NCI-H524 (cell line): ENCODE data around the gene MS4A14.
A peak's percentile ranks its signal among the peaks of the same experiment; 100 is the strongest.
"Not testable (repeated sequence)": the region's sequence is repeated elsewhere in the genome, so short reads cannot be mapped to it uniquely, and the experiment has no call there.

Source experiments
- DNase-seq, 2 experiments: peaks; one replicate each; lab custom pipeline; 2025; lab: John Stamatoyannopoulos, UW

The MS4A14 gene, protein sequence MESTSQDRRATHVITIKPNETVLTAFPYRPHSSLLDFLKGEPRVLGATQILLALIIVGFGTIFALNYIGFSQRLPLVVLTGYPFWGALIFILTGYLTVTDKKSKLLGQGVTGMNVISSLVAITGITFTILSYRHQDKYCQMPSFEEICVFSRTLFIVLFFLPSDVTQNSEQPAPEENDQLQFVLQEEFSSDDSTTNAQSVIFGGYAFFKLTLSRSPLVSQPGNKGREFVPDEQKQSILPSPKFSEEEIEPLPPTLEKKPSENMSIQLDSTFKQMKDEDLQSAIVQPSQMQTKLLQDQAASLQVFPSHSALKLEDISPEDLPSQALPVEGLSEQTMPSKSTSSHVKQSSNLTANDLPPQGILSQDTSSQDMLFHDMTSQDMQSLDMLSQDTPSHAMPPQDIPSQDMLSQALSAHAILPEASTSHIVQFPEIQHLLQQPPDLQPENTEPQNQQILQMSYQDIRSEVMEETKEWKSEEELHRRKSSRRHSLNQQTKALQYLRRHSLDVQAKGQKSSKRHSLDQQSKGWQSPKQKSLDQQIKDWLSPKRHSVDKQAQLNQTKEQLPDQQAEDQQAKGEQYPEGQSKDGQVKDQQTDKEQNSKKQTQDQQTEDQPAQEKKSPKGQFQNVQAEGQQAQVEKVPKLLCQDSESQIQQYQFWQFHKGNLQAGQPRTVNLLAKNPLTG

DNA sequence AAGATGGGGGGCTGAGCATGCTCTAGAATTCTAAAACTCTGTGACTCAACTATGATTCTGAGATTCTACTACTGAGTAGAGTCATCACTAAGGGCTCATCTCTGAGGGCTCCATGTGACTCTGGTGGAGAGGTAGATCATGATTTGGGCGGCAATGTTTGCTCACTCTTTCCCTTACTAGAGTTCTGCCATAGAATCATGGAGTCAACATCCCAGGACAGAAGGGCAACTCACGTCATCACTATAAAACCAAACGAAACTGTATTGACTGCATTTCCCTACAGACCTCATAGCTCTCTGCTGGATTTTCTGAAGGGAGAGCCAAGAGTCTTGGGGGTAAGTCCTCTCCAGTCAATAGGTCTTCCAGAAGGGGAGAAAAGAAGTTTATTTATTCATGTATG is at the start of gene MS4A14:
Gene MS4A14, plus strand, starts transcription at position 78 of the 400 bp plus-strand sequence. Its CDS starts 120 bp downstream, at position 198.
- DNase-seq, result no peak

DNA sequence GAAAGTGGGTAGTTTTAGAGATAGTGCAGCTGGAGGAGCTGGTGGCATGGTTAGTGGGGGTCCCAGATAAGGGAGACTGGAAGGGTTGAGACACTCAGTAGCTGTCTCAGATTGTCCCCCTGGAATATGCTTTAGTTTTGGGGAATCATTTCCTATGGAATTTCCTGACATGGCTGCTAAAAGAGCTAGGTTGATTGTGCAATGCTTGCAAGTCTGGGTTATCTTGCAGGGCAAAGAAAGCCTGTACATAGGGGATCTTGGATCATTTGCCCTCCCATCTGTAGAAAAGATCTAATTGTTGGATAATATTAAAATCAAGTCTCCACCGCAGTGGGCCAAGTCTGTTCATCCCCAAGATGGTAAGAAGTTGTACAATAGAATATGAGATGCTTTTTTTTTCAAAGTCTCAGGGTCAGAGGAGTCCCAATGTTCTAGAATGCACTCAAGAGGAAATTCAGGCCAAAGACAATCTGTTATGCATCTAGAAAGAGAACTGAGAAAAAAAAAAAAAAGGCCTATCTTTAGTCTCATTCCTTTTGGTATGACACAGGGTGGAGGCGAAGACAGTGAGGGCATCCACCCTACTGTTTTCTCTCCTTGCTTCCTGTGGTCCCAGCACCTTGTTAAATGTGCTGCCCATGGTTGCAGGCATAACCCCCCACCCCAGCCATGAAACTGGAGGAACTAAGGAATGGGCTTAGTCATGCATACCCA is 49.0 kb upstream of the MS4A14 start:
- DNase-seq, result no peak

DNA sequence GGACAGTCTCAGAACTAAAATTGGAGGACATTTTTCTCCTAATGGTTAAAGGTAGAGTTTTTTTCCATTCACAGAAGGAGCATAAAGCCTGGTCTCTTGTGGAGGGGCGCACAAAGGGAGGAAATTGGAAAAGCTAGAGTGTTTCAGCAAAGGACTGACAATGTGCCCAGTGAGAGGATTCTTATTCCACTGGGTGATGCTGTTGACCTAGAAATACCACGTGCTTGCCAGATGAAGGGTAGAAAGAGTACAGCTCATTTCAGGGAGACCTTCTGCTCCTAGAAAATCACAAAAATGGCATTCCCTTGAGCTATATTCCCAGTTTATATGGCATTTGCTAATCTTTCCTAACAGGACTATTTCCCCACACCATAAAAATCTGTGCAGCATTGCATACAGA is 48.1 kb upstream of the MS4A14 start:
- DNase-seq, result no peak

DNA sequence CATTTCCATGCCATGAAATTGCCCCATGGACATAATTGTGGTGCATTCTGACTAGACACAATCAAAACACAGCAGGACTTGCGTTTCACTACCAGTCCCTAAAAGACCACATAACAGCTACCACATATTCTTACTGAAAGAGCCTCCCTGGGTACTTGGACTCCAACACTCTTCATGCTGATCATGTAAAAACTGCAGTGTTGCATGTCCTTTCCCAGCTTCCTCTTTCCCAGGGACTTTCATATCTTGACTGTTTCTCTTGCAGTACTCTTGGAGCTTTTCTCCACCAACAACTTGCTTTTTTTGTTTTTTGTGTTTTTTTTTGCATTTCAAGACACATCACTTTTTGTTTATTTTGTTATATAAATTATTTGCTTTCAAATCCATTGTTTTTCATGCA is 46.3 kb upstream of the MS4A14 start:
- no peak for DNase-seq

DNA sequence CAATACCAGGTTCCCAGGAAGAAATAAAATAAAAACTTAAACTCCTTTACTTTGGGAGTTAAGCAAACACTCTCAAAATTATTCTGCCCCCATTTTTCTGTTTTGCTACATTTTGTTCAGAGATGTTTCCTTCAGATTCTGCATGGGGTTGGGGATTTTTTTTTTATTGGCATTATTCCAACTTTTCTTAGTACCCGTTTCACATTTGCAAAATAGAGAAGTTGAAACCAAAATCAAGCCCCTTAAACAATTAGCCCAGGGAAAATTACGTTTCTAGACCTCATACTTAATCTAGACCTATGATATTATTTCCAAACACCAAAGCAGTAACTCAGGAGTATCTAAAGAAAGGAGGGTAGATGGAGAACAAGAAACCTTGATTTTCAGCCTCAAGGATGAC is 38.5 kb upstream of the MS4A14 start:
- DNase-seq, result no peak

DNA sequence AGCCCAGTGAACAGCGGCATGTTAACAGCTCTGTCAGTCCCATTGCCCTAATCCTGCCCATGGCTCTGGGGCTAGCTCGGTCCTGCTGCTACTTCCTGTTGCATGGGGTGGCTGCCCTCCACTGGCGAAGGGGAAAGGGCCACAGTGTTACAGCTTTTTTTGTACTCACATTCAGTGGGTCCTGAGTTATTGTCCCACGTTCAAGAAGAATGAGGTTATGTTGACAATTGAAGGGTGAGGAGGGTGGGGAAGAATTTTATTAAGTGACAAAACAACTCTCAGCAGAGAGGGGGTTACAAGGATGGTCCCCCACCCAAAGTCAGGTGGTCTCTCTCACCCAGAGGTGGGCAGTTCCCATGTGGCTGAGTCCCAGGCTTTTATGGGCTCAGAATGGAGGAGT is 35.6 kb upstream of the MS4A14 start:
- DNase-seq, result no peak

DNA sequence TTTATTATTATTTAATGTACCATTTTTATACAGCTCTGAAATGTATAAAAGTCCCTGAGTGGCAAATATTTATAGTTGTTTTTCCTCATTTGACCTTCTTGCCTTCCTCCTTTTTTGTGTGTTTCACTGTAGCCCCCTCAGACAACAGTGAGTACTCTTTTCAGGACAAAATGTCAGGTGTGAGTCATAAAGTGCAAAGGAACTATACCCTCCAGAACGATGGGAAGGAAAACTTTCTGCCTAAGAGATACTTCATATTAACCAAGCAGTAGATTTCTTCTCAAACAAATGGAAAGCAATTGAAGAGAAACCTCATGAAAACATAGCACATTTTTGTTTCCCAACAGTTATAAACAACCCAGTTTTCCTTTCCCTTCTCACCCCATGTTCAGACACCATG is 34.0 kb upstream of the MS4A14 start:
- no peak for DNase-seq

DNA sequence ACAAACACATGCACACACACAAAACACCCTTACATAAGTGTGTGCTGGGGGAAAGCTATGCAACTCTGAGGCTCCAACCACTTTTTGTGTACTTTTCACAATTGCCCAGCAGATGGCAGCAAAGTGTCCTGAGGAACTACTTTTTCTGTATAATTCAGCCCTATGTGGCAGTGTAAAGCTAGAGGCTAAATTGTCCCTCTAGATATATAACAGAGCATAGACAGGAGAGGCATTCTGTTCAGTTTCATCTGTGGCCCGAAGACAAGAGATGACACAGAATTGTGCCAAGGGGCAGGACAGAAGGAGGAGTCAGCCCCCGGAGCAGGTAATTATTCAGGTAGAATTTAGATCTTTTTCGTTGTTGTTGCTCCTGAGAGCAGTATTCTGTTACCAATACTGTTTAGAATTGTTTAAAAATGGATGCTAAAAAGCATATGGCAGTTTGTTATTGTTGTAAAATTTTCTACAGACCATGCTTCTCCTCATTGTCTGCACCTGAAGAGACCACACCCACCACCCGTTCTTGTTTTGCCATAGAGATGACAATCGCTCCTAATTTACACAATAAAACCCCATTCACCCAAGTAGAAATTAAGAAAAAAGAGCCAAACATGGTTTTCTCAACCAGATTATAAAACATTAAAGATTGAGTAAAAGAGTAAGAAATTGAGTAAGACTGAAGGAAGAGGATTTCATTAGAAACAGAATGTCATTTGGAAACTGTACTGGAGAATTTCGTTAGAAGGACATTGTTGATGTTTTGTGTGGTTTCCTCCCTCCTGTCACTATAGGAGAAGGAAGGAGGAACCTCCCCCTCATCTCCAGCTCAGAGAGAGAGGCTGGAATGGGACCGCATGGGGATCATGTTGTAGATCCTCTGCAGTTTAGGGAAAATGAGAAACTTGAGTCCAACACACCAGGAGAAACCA is 32.5 kb upstream of the MS4A14 start:
- peak in 1 of 2 experiments; percentile 57 for DNase-seq

DNA sequence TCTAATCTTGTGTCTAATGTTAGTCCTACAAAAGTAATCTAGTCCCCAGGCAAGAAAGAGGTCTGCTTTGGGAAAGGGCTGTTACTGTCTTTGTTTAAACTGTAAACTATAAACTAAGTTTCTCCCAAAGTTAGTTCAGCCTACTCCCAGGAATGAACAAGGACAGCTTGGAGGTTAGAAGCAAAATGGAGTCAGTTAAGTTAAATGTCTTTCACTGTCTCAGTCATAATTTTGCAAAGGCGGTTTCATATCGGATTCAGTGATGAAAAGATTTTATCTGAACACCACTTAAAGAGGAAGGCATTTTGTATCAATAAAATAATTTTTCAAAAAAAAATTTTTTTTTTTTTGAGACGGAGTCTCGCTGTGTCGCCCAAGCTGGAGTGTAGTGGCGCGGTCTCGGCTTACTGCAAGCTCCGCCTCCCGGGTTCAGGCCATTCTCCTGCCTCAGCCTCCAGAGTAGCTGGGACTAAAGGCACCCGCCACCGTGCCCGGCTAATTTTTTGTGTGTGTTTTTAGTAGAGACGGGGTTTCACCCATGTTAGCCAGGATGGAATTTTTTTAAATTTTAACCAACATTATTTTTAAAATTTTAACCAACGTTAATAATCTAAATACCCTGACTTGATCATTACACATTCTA is 29.9 kb upstream of the MS4A14 start:
- not testable (repeated sequence) for DNase-seq

DNA sequence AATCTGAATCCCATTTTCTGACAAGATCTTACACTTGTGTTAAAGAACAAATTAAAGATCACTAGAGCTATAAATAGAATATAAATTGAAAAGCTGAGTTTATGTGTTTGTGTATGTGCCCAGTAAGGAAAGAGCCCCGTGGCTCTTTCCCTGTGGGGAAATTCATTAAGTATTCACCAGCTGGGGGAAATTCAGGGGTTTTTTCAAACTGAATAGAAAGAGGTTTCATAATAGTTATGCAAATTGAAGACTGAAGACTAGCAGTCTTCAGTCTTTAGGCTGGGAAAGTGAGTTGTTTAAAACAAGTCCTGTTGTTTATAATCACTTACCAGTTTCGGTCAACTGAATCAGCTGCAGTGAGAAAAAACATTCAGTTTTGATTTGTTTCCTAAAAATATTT is 29.2 kb upstream of the MS4A14 start:
- no peak for DNase-seq

DNA sequence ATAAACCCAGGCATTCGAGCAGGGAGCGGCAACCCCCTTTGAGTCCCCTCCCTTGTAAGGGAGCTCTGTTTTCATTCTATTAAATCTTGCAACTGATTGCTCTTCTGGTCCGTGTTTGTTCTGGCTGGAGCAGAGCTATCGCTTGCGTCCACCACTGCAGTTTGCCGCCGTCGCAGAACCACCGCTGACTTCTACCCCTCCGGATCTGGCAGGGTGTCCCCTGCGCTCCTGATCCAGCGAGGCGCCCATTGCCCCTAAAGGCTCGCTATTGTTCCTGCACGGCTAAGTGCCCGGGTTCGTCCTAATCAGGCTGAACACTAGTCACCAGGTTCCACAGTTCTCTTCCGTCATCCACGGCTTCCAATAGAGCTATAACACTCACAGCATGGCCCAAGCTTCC is 28.4 kb upstream of the MS4A14 start:
- no peak for DNase-seq

DNA sequence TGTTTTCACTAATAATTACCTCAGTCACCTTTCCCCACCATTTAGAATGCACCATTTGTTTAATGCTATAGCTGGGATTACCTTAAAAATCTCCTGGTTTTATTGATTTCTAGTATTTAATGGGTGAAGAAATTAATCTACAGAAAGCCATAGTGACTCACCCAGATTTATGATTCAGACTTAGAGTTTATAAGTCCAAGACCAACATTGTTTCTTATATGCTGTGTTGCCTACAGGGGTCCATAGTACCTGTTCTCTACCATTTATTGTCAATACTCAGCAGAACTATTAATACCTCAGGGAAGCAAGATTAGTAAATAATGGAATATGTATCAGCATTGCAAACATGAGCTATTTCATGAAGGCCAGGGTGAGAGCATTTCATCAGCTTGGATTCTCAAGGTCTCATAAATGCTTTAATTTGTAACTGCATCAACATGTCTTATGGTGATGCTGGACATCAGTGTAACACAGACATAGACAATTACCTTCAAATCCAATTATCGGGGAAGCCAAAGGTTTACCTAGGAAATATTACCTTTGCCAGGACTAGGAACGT is 25.9 kb upstream of the MS4A14 start:
- DNase-seq, result no peak

DNA sequence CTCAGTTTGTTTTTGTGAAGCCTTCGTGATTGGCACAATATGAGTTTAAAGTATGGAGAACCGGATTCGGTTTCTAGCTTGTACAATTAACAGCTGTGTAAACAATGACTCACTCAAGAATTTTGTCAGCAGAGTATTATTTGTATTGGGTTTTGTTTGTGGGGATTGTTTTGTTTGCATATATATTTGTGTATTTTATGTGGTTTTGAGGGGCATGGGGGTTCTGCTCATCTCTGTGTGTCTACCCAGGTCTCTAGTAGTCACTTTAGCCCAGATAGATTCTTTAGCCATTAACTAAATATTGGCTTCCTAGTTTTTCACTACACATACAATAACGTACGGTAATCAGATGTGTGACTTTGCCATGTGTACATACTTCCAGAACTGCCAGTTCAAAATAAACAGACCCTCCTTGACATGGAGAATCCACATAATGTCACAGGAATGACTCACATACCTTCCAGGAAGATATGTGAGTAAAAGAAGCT is 25.4 kb upstream of the MS4A14 start:
- no peak for DNase-seq

DNA sequence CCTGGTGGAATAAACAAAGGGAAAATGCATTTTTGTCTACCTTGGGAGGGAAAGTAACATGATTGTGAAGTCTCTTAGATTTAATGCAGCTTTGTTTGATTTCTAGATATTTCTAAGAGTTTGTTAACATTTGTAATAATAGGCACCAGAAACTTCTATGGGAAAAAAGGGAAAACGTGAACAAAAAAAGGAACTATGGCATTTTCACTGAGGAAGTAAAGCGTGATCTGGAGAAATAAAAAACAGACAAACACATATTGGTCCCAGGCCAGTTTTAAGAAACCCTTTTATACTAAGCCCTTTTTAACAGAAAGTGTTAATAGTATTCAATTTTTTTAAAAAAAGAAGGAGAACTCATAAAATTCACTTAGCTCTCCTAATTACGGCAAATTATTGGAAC is 24.9 kb upstream of the MS4A14 start:
- no peak for DNase-seq

DNA sequence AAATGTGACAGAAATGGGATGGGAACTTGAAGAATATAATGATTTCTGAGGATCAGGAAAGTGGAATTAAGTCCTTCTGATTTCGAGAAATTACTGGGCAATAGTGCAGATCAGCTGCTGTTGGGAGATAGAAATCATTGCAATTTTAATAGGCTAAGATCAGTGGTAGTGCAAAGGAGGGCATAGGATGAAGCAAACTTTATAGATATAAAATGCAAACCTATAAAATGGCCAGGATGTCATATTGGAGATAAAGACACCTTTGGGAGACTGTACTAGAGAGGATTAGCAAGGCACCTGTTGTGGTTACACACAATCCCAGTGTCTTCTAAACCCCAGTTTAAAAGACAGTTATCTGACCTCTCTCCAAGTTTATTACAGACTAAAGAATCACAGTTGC is 24.4 kb upstream of the MS4A14 start:
- no peak for DNase-seq

DNA sequence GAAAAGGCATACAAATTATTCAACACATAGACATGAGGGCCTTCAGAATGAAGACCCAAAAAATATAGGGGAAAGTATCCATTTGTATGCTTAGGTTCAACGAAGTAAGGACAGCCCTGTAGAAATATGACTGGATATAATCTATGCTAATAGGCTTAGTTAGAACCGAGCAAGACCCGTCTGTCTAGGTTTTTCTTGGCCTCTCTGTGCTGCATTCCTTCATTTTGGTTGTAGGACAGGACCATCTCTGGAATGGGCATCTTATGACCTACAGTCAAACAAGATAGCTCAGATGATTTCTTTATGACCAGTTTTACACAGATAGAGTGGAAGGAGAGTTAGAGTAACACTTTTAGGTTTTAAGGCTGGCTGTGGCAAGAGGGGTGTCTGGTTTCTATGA is 23.5 kb upstream of the MS4A14 start:
- no peak for DNase-seq

DNA sequence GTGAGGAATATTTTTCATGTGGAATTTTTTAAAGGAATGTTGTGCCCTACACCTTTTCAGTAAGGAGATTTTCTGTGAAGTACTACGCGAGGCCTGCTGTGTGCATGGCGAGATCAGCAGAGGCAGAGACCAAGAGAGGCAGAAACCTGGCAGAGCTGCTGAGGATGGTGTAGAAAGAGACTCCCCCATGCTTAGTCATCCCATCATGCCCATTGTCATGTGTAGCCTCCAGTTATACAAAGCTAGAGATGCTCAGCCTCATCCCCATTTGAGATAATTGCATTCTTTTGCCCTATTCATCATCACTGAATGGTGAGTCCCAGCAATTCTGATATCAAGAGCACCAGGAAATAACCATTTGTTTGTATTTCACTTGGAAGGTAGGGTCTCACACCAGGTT is 20.9 kb upstream of the MS4A14 start:
- no peak for DNase-seq

DNA sequence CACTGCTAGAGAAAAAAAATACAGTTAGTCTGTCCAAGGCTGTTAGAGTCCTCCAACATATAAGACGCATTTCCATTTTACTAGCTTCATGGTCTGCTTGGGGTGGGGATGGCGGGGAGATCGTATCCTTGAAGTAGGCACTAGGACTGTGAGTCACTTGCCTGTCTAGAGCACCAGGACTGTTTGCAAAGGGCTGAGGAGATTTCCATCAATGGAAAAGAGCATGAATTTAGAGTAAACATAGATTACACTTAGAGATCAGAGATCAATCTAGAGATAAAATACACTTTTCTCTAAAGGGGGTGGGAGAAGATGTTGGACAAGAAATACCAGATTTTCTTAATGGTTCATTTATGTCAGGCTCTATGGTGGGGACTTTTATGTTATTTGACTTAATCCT is 19.7 kb upstream of the MS4A14 start:
- DNase-seq, result no peak

DNA sequence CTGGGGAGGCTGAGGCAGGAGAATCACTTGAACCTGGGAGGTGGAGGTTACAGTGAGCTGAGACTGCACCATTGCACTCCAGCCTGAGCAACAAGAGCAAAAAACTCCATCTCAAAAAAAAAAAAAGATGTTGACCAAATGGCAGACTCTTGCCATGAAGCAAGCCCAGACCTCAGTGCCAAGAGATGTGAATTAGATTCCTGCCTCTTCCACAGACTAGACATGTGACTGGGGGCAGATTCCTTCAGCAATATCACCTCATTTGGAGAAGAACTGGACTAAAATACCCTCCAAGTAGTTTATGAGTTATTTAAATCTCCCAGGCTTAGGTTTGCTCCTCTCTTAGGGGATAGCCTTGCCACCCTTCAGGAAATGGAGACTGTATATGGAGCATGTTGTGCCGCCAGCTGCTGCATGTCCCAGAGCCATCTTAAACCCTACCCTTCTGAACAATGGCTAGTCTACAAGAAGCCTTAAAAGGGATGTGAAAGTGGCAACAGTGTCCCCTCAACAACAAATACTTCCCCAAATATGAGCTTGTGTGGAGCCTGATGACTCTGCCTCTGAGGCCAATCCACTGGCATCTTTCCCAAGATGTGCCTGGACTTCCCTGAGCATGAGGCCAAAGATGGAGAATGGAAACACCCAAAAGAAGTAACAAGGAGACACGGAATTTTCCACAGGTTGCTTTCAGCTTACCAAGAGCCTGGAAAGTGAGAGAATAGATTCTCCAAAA is 18.7 kb upstream of the MS4A14 start:
- DNase-seq, result no peak

DNA sequence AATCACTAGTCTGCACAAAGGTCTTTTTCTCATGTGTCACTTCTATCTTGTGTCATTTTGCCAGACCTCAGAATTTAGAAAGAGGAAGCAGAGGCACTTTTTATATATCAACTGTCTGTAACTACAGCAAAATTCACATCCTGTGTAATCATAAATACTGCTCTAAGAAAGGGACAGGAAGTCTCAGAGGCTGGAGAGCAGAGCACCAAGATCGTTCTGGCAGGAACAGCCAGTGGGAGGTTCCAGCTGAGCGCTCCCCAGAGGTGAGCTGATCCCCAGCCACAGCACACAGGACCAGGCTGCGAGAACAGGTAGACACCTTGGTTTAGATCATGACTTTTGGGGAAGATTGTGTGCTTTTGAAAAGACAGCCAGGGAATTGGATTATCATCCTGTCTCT is 17.9 kb upstream of the MS4A14 start, which contains the start of gene MS4A7:
Gene MS4A7, plus strand, starts transcription at position 179 of the 400 bp plus-strand sequence. CDS start 4,610 bp downstream, outside the sequence.
- DNase-seq, result no peak
